Mesendoderm (in vitro differentiated cells): Measurements from ENCODE around the gene SLC25A6. TPM values are rescaled to one million over a fixed set of nuclear protein-coding genes. Genes with fewer than 3 reads are reported as not detected.
A peak's percentile ranks its signal among the peaks of the same experiment; 100 is the strongest.

ENCODE experiments used
- DNase-seq: peaks from one replicate; pipeline ENCODE4 v3.0.0; 2013
- H2AK5ac ChIP-seq: 2 replicates; pipeline ENCODE4 v1.6.1; 2013; ENCODE audit warnings: low read length, inconsistent platforms
- H2BK120ac ChIP-seq: 2 replicates; pipeline ENCODE4 v1.6.1; 2013; ENCODE audit warnings: low read depth, mild to moderate bottlenecking, low read length, moderate library complexity, mixed read lengths
- H2BK15ac ChIP-seq: replicated peaks from 2 replicates; pipeline ENCODE4 v1.6.1; 2013; ENCODE audit warnings: low read depth, mild to moderate bottlenecking, moderate library complexity
- H2BK5ac ChIP-seq: 2 replicates; pipeline ENCODE4 v1.6.1; 2013; ENCODE audit warnings: low read length, inconsistent platforms
- H3K18ac ChIP-seq: 2 replicates; pipeline ENCODE4 v1.6.1; 2013; ENCODE audit warnings: mild to moderate bottlenecking, low read length, mixed read lengths
- H3K23ac ChIP-seq: one replicate; pipeline ENCODE4 v1.6.1; 2013; ENCODE audit warnings: low read length
- H3K27ac ChIP-seq: 2 replicates; pipeline ENCODE4 v1.5.1; 2013; ENCODE audit warnings: low read depth, mild to moderate bottlenecking, inconsistent platforms, low read length, moderate library complexity
- H3K27me3 ChIP-seq: 2 replicates; pipeline ENCODE4 v1.6.1; 2013; ENCODE audit warnings: low read length, control low read depth, mild to moderate bottlenecking, inconsistent platforms; ENCODE audit not compliant: insufficient read depth, poor library complexity
- H3K36me3 ChIP-seq: 2 replicates; pipeline ENCODE4 v1.6.1; 2013; ENCODE audit warnings: low read length, inconsistent platforms; ENCODE audit not compliant: control insufficient read depth, insufficient read depth
- H3K4ac ChIP-seq: one replicate; pipeline ENCODE4 v1.6.1; 2013; ENCODE audit warnings: low read depth, mild to moderate bottlenecking, low read length, moderate library complexity
- H3K4me1 ChIP-seq: 2 replicates; pipeline ENCODE4 v1.6.1; 2013; ENCODE audit warnings: low read depth, low read length, inconsistent platforms; ENCODE audit not compliant: control insufficient read depth
- H3K4me2 ChIP-seq: 2 replicates; pipeline ENCODE4 v1.6.1; 2013; ENCODE audit warnings: low read length
- H3K4me3 ChIP-seq: 2 replicates; pipeline ENCODE4 v1.5.1; 2013; ENCODE audit warnings: mild to moderate bottlenecking, low read length
- H3K56ac ChIP-seq: one replicate; pipeline ENCODE4 v1.6.1; 2013; ENCODE audit warnings: low read length
- H3K79me1 ChIP-seq: 2 replicates; pipeline ENCODE4 v1.6.1; 2013; ENCODE audit warnings: low read length, inconsistent platforms
- H3K79me2 ChIP-seq: 2 replicates; pipeline ENCODE4 v1.6.1; 2013; ENCODE audit warnings: mild to moderate bottlenecking, low read length; ENCODE audit not compliant: control insufficient read depth, insufficient read depth
- H3K9ac ChIP-seq: 2 replicates; pipeline ENCODE4 v1.6.1; 2013; ENCODE audit warnings: low read length, inconsistent platforms
- H4K5ac ChIP-seq: one replicate; pipeline ENCODE4 v1.6.1; 2013; ENCODE audit warnings: low read length
- H4K8ac ChIP-seq: one replicate; pipeline ENCODE4 v1.6.1; 2013; ENCODE audit warnings: low read depth, mild to moderate bottlenecking, control low read depth, low read length, moderate library complexity
- WGBS: extraction: QIAGEN DNeasy Blood & Tissue Kit; methylation state at CpG from one replicate; pipeline ENCODE4 v1.1.7; 2013; ENCODE audit warnings: low lambda C conversion rate, missing lambda C conversion rate; ENCODE audit not compliant: insufficient coverage; ENCODE audit errors: extremely low coverage; 5-methylcytosine and 5-hydroxymethylcytosine counted together
- polyA plus RNA-seq, 2 experiments: library from polyadenylated mRNA; stranded (reverse); fragments of 200-250 nt; gene quantifications; one replicate each; pipeline ENCODE4 v1.2.3, GENCODE V29; 2013

The SLC25A6 gene
- polyA plus RNA-seq (2013, experiment 1 of 2) = 429 TPM
- polyA plus RNA-seq (2013, experiment 2 of 2) = 423 TPM

- H3K18ac ChIP-seq = peak within 1 kb of the TSS; percentile 97
- H3K36me3 ChIP-seq = peaks cover 22% of the 10 kb centered on the region
- H4K5ac ChIP-seq = no peak within 1 kb of the TSS
- peak within 1 kb of the TSS; percentile 99 for H3K4ac ChIP-seq
- H2BK5ac ChIP-seq = peak within 1 kb of the TSS; percentile 88
- H3K56ac ChIP-seq = peak within 1 kb of the TSS; percentile 98
- H3K23ac ChIP-seq = peak within 1 kb of the TSS; percentile 66
- peaks cover 2% of the 10 kb centered on the region for H3K4me1 ChIP-seq
- peak within 1 kb of the TSS; percentile 98 for H3K27ac ChIP-seq
- H2BK15ac ChIP-seq = no peak within 1 kb of the TSS
- no peaks in the 10 kb centered on the region for H3K27me3 ChIP-seq
- H3K9ac ChIP-seq = peak within 1 kb of the TSS; percentile 100
- peaks cover 20% of the 10 kb centered on the region for H3K79me1 ChIP-seq
- H2BK120ac ChIP-seq = peak within 1 kb of the TSS; percentile 90
- no CpG with 5 or more reads among the region's 90 CpGs for WGBS
- H2AK5ac ChIP-seq = peak within 1 kb of the TSS; percentile 70
- H3K4me2 ChIP-seq = peak within 1 kb of the TSS; percentile 53
- H3K79me2 ChIP-seq = peaks cover 62% of the 10 kb centered on the region
- H3K4me3 ChIP-seq = peak within 1 kb of the TSS; percentile 100
- peak; percentile 99 for DNase-seq
- peak within 1 kb of the TSS; percentile 29 for H4K8ac ChIP-seq
Measured at GRCh38 chrX:1391707-1392375, at the start of gene SLC25A6. Gene SLC25A6 (minus strand): TSS chrX:1392113. CDS start chrX:1392009, 104 bp downstream.

- Histone ChIP-seq H3K4me2 (no peak overlapping the region), H3K9ac (no peak overlapping the region), H4K8ac (no peak overlapping the region), H3K4me1 (no peaks in the 10 kb centered on the region), H3K27ac (no peak overlapping the region), H3K23ac (no peak overlapping the region), H2BK15ac (no peak overlapping the region), H2BK120ac (no peak overlapping the region), H3K27me3 (no peaks in the 10 kb centered on the region), H3K79me1 (peaks cover 5% of the 10 kb centered on the region), H2AK5ac (no peak overlapping the region), H3K18ac (no peak overlapping the region), H4K5ac (no peak overlapping the region), H3K36me3 (peaks cover 4% of the 10 kb centered on the region), H3K56ac (no peak overlapping the region), H2BK5ac (no peak overlapping the region), H3K4ac (no peak overlapping the region), H3K4me3 (no peak overlapping the region), H3K79me2 (peaks cover 4% of the 10 kb centered on the region)
- DNase-seq = no peak
- no CpG with 5 or more reads among the region's 6 CpGs for WGBS
Measured at GRCh38 chrX:1440506-1440905, 48.6 kb upstream of the SLC25A6 start.

- H3K4me2 ChIP-seq = no peak overlapping the region
- WGBS = no CpG with 5 or more reads among the region's 20 CpGs
- no peak for DNase-seq
Measured at GRCh38 chrX:1435241-1435895, 43.5 kb upstream of the SLC25A6 start.

GRCh38 chrX:1434871-1435240 is 42.9 kb upstream of the SLC25A6 start:
- Histone ChIP-seq H4K5ac (no peak overlapping the region), H3K9ac (no peak overlapping the region), H3K27me3 (no peaks in the 10 kb centered on the region), H2BK120ac (no peak overlapping the region), H3K4me1 (no peaks in the 10 kb centered on the region), H3K79me1 (no peaks in the 10 kb centered on the region), H2AK5ac (no peak overlapping the region), H3K4me2 (no peak overlapping the region), H4K8ac (no peak overlapping the region), H3K23ac (no peak overlapping the region), H3K36me3 (peaks cover 4% of the 10 kb centered on the region), H3K27ac (no peak overlapping the region), H2BK15ac (no peak overlapping the region), H3K18ac (no peak overlapping the region), H3K4ac (no peak overlapping the region), H3K4me3 (no peak overlapping the region), H3K79me2 (no peaks in the 10 kb centered on the region), H3K56ac (no peak overlapping the region), H2BK5ac (no peak overlapping the region)
- WGBS = no CpG with 5 or more reads among the region's 22 CpGs
- DNase-seq = no peak

More at GRCh38 chrX:1435241-1435895, 43.5 kb upstream of the SLC25A6 start:
- Histone ChIP-seq H4K5ac (no peak overlapping the region), H3K4me3 (no peak overlapping the region), H3K4me1 (no peaks in the 10 kb centered on the region), H2AK5ac (no peak overlapping the region), H2BK15ac (no peak overlapping the region), H3K79me1 (no peaks in the 10 kb centered on the region), H2BK120ac (no peak overlapping the region), H4K8ac (no peak overlapping the region), H3K4ac (no peak overlapping the region), H3K9ac (no peak overlapping the region), H3K56ac (no peak overlapping the region), H3K36me3 (peaks cover 4% of the 10 kb centered on the region), H3K27me3 (no peaks in the 10 kb centered on the region), H3K79me2 (no peaks in the 10 kb centered on the region), H2BK5ac (no peak overlapping the region), H3K27ac (no peak overlapping the region), H3K18ac (no peak overlapping the region), H3K23ac (no peak overlapping the region)

GRCh38 chrX:1433646-1434357 is 41.9 kb upstream of the SLC25A6 start:
- Histone ChIP-seq H2BK120ac (no peak overlapping the region), H3K36me3 (peaks cover 4% of the 10 kb centered on the region), H4K8ac (no peak overlapping the region), H3K18ac (no peak overlapping the region), H2BK15ac (no peak overlapping the region), H3K27ac (no peak overlapping the region), H3K9ac (no peak overlapping the region), H3K79me1 (no peaks in the 10 kb centered on the region), H3K23ac (no peak overlapping the region), H3K4me2 (no peak overlapping the region), H3K4me1 (no peaks in the 10 kb centered on the region), H2BK5ac (no peak overlapping the region), H4K5ac (no peak overlapping the region), H2AK5ac (no peak overlapping the region), H3K4ac (no peak overlapping the region), H3K27me3 (no peaks in the 10 kb centered on the region), H3K4me3 (no peak overlapping the region), H3K56ac (no peak overlapping the region), H3K79me2 (no peaks in the 10 kb centered on the region)
- DNase-seq = no peak
- WGBS = no CpG with 5 or more reads among the region's 19 CpGs
